NCI-H82 treated with DMSO at 0.1 percent for 48 hours (cell line): ENCODE data around the gene AGBL4.
"Not testable (repeated sequence)": the region's sequence is repeated elsewhere in the genome, so short reads cannot be mapped to it uniquely, and the experiment has no call there.

Experiments
- DNase-seq: peaks from one replicate; lab custom pipeline; 2025; ENCODE audit not compliant: unreplicated experiment; lab: John Stamatoyannopoulos, UW

The AGBL4 gene

GRCh38 chr1:48563021-48563420 lies 1460.7 kb downstream of the AGBL4 start:
- no peak for DNase-seq

GRCh38 chr1:48561444-48561843 lies 1462.3 kb downstream of the AGBL4 start:
- DNase-seq = no peak

- no peak for DNase-seq
Measured at GRCh38 chr1:48560577-48560976, 1463.2 kb downstream of the AGBL4 start.

GRCh38 chr1:48560116-48560515 lies 1463.6 kb downstream of the AGBL4 start:
- no peak for DNase-seq

GRCh38 chr1:48558366-48558765 lies 1465.4 kb downstream of the AGBL4 start:
- no peak for DNase-seq

GRCh38 chr1:48556186-48556850 lies 1467.4 kb downstream of the AGBL4 start:
- no peak for DNase-seq

- no peak for DNase-seq
Measured at GRCh38 chr1:48555271-48555670, 1468.5 kb downstream of the AGBL4 start.

GRCh38 chr1:48552903-48553606 lies 1470.7 kb downstream of the AGBL4 start:
- no peak for DNase-seq

- no peak for DNase-seq
Measured at GRCh38 chr1:48552420-48552819, 1471.3 kb downstream of the AGBL4 start.

GRCh38 chr1:48548985-48549384 lies 1474.8 kb downstream of the AGBL4 start:
- DNase-seq = no peak

GRCh38 chr1:48547561-48548220 lies 1476.1 kb downstream of the AGBL4 start:
- DNase-seq = no peak

- DNase-seq = no peak
Measured at GRCh38 chr1:48543854-48544253, 1479.9 kb downstream of the AGBL4 start.

GRCh38 chr1:48540587-48540986 lies 1483.2 kb downstream of the AGBL4 start:
- peak; percentile 85 for DNase-seq

- no peak for DNase-seq
Measured at GRCh38 chr1:48536477-48536876, 1487.3 kb downstream of the AGBL4 start.

GRCh38 chr1:48532976-48533375 lies 1490.8 kb downstream of the AGBL4 start:
- DNase-seq = peak; percentile 64

GRCh38 chr1:48530727-48531351 lies 1492.9 kb downstream of the AGBL4 start:
- DNase-seq = peak; percentile 67

- DNase-seq = no peak
Measured at GRCh38 chr1:48527051-48527450, 1496.7 kb downstream of the AGBL4 start.

GRCh38 chr1:48526008-48526710 lies 1497.6 kb downstream of the AGBL4 start:
- peak; percentile 89 for DNase-seq

GRCh38 chr1:48524892-48525467 lies 1498.8 kb downstream of the AGBL4 start:
- DNase-seq = no peak

- DNase-seq = no peak
Measured at GRCh38 chr1:48523558-48523957, 1500.2 kb downstream of the AGBL4 start.

- not testable (repeated sequence) for DNase-seq
Measured at GRCh38 chr1:48519896-48520295, 1503.9 kb downstream of the AGBL4 start.
